ENCODE data around the gene NEK1. TPM values are rescaled to one million over a fixed set of nuclear protein-coding genes. Genes with fewer than 3 reads are reported as not detected.
"Not testable (repeated sequence)": the region's sequence is repeated elsewhere in the genome, so short reads cannot be mapped to it uniquely, and the experiment has no call there.

Gene NEK1
- total RNA-seq, 1 experiment from 2014 or later, result 6.0 TPM

DNA sequence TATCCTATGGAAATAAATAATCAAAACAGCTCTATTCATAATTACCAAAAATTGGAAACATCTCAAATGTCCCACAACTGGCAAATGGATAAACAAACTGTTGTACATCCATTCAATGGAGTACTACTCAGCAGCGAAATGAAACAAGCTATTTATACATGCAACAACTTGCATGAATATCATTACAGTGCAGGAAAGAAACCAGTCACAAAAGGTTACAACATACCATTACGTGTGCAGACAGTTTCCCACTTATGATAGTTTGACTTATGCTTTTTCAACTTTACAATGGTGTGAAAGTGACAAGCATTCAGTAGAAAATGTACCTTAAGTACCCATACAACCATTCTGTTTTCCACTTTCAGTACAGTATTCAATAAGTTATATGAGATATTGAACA, 82.3 kb downstream of the NEK1 start:
- no peak for DNase-seq
- no peaks in the 10 kb centered on the region for H3K36me3 Mint-ChIP-seq (ENCODE audit: insufficient read depth, unreplicated experiment)
- BruUV-seq (replicated peaks), result no TSS peak
- H3K27ac Mint-ChIP-seq (ENCODE audit: unreplicated experiment), result no peak overlapping the region
- H3K9me3 Mint-ChIP-seq (ENCODE audit: low read depth, unreplicated experiment), result no peaks in the 10 kb centered on the region
- no peaks in the 10 kb centered on the region for H3K27me3 Mint-ChIP-seq (ENCODE audit: unreplicated experiment)
- CTCF ChIA-PET, result no interaction called here
- H3K4me3 Mint-ChIP-seq (ENCODE audit: low read depth, unreplicated experiment), result no peak overlapping the region
- intact Hi-C loops (cut with micrococcal nuclease; ENCODE audit: unreplicated experiment), result no loop called here
- TF ChIP-seq, protein P1, sequence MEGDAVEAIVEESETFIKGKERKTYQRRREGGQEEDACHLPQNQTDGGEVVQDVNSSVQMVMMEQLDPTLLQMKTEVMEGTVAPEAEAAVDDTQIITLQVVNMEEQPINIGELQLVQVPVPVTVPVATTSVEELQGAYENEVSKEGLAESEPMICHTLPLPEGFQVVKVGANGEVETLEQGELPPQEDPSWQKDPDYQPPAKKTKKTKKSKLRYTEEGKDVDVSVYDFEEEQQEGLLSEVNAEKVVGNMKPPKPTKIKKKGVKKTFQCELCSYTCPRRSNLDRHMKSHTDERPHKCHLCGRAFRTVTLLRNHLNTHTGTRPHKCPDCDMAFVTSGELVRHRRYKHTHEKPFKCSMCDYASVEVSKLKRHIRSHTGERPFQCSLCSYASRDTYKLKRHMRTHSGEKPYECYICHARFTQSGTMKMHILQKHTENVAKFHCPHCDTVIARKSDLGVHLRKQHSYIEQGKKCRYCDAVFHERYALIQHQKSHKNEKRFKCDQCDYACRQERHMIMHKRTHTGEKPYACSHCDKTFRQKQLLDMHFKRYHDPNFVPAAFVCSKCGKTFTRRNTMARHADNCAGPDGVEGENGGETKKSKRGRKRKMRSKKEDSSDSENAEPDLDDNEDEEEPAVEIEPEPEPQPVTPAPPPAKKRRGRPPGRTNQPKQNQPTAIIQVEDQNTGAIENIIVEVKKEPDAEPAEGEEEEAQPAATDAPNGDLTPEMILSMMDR (IDR thresholded peaks at IDR 0.05; ENCODE audit: unreplicated experiment), result no peak
- no peaks in the 10 kb centered on the region for H3K4me1 Mint-ChIP-seq (ENCODE audit: low read depth, unreplicated experiment)

DNA sequence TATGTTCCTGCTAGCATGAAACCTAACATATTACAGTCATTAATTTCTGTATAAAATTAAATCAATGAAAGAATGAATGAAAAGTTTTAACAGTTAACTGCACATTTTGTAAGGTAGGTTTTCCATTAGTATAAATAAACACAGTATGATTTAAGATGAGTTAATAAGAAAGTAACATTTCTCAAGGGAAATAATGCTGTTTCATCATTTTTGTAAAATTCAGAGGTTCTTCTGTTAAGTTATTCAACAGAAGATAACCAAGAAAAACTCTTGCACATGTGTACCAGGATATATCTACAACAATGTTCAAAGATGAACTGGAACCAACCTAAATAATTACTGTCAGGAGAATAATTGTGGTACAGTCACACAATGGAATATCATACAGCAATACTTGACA, 88.6 kb downstream of the NEK1 start:
- no peak for DNase-seq
- BruUV-seq (replicated peaks), result no TSS peak
- no peaks in the 10 kb centered on the region for H3K27me3 Mint-ChIP-seq (ENCODE audit: unreplicated experiment)
- CTCF ChIA-PET, result no interaction called here
- H3K36me3 Mint-ChIP-seq (ENCODE audit: insufficient read depth, unreplicated experiment), result no peaks in the 10 kb centered on the region
- peaks cover 4% of the 10 kb centered on the region for H3K9me3 Mint-ChIP-seq (ENCODE audit: low read depth, unreplicated experiment)
- intact Hi-C loops (cut with micrococcal nuclease; ENCODE audit: unreplicated experiment), result no loop called here
- no peak overlapping the region for H3K4me3 Mint-ChIP-seq (ENCODE audit: low read depth, unreplicated experiment)
- no peak overlapping the region for H3K27ac Mint-ChIP-seq (ENCODE audit: unreplicated experiment)
- TF ChIP-seq, protein P1 (IDR thresholded peaks at IDR 0.05; ENCODE audit: unreplicated experiment), result no peak
- no peaks in the 10 kb centered on the region for H3K4me1 Mint-ChIP-seq (ENCODE audit: low read depth, unreplicated experiment)

DNA sequence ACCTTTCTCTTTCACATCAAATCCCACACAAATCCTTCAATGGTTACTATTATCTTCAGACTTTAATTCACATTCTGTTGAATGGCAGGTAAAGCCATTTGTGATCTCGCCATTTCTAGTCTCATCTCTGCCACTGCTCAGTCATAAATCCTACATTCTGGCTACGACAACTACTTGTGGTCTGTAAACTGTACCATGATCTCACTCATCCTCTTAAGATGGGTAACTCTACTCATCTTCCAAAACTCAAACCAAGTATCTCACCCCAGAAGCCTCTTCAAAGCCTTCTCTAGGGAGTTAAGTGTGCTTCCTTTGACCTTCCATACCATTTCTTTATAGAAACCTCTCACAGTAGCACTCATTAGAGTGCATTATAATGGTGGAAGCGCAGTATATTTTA, 101.8 kb downstream of the NEK1 start:
- BruUV-seq (replicated peaks), result no TSS peak
- Mint-ChIP-seq H3K4me3 (ENCODE audit: low read depth, unreplicated experiment) (no peak overlapping the region), H3K36me3 (ENCODE audit: insufficient read depth, unreplicated experiment) (no peaks in the 10 kb centered on the region), H3K27me3 (ENCODE audit: unreplicated experiment) (no peaks in the 10 kb centered on the region), H3K9me3 (ENCODE audit: low read depth, unreplicated experiment) (no peaks in the 10 kb centered on the region), H3K4me1 (ENCODE audit: low read depth, unreplicated experiment) (no peaks in the 10 kb centered on the region), H3K27ac (ENCODE audit: unreplicated experiment) (no peak overlapping the region)
- DNase-seq, result no peak
- intact Hi-C loops (cut with micrococcal nuclease; ENCODE audit: unreplicated experiment), result no loop called here
- TF ChIP-seq, protein P1 (IDR thresholded peaks at IDR 0.05; ENCODE audit: unreplicated experiment), result no peak
- CTCF ChIA-PET, result no interaction called here

DNA sequence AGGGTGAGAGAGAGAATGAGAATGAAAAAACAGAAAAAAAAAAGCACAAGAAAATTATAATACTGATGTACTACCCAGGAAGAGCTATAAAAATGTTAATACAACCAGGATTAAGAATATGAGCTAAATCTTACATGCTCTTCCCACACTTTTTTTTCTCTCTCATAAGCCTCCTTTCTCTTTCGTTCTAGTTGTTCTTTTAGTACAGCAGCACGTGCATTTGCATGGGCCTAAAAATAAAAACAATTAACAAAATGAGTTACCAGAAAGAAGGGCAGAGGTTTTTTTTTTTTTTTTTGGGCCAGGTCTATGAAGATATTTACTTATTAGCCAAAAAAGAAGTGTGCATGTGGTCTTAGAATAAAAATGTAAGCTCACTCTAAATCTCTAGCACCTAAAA, 105.5 kb downstream of the NEK1 start:
- CTCF ChIA-PET, result no interaction called here
- TF ChIP-seq, protein P1 (IDR thresholded peaks at IDR 0.05; ENCODE audit: unreplicated experiment), result no peak
- H3K4me1 Mint-ChIP-seq (ENCODE audit: low read depth, unreplicated experiment), result no peaks in the 10 kb centered on the region
- intact Hi-C loops (cut with micrococcal nuclease; ENCODE audit: unreplicated experiment), result no loop called here
- no peak overlapping the region for H3K4me3 Mint-ChIP-seq (ENCODE audit: low read depth, unreplicated experiment)
- no peaks in the 10 kb centered on the region for H3K9me3 Mint-ChIP-seq (ENCODE audit: low read depth, unreplicated experiment)
- BruUV-seq (replicated peaks), result no TSS peak
- H3K27me3 Mint-ChIP-seq (ENCODE audit: unreplicated experiment), result no peaks in the 10 kb centered on the region
- no peaks in the 10 kb centered on the region for H3K36me3 Mint-ChIP-seq (ENCODE audit: insufficient read depth, unreplicated experiment)
- DNase-seq, result no peak
- H3K27ac Mint-ChIP-seq (ENCODE audit: unreplicated experiment), result no peak overlapping the region

DNA sequence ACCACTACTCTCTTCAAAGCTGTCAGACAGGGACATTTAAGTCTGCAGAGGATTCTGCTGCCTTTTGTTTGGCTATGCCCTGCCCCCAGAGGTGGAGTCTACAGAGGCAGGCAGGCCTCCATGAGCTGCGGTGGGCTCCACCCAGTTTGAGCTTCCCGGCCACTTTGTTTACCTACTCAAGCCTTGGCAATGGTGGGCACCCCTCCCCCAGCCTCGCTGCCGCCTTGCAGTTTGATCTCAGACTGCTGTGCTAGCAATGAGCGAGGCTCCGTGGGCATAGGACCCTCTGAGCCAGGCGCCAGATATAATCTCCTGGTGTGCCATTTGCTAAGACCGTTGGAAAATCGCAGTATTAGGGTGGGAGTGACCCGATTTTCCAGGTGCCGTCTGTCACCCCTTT, 112.5 kb downstream of the NEK1 start:
- H3K27me3 Mint-ChIP-seq (ENCODE audit: unreplicated experiment); CTCF ChIA-PET; DNase-seq; H3K4me3 Mint-ChIP-seq (ENCODE audit: low read depth, unreplicated experiment); H3K27ac Mint-ChIP-seq (ENCODE audit: unreplicated experiment); H3K36me3 Mint-ChIP-seq (ENCODE audit: insufficient read depth, unreplicated experiment); H3K9me3 Mint-ChIP-seq (ENCODE audit: low read depth, unreplicated experiment); intact Hi-C loops (cut with micrococcal nuclease; ENCODE audit: unreplicated experiment); BruUV-seq (replicated peaks); H3K4me1 Mint-ChIP-seq (ENCODE audit: low read depth, unreplicated experiment): not testable (repeated sequence)

DNA sequence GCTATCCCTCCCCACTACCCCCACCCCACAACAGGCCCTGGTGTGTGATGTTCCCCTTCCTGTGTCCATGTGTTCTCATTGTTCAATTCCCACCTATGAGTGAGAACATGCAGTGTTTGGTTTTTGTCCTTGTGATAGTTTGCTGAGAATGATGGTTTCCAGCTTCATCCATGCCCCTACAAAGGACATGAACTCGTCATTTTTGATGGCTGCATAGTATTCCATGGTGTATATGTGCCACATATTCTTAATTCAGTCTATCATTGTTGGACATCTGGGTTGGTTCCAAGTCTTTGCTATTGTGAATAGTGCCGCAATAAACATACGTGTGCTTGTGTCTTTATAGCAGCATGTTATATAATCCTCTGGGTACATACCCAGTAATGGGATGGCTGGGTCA, 118.1 kb downstream of the NEK1 start:
- H3K4me1 Mint-ChIP-seq (ENCODE audit: low read depth, unreplicated experiment); H3K27ac Mint-ChIP-seq (ENCODE audit: unreplicated experiment); H3K27me3 Mint-ChIP-seq (ENCODE audit: unreplicated experiment); H3K4me3 Mint-ChIP-seq (ENCODE audit: low read depth, unreplicated experiment); BruUV-seq (replicated peaks); CTCF ChIA-PET; H3K36me3 Mint-ChIP-seq (ENCODE audit: insufficient read depth, unreplicated experiment); H3K9me3 Mint-ChIP-seq (ENCODE audit: low read depth, unreplicated experiment); intact Hi-C loops (cut with micrococcal nuclease; ENCODE audit: unreplicated experiment); DNase-seq: not testable (repeated sequence)
